Naive thymus-derived CD4-positive, alpha-beta T cell (primary cell): ENCODE data around the gene BCAS2. TPM values are rescaled to one million over a fixed set of nuclear protein-coding genes. Genes with fewer than 3 reads are reported as not detected.
"Not testable (repeated sequence)": the region's sequence is repeated elsewhere in the genome, so short reads cannot be mapped to it uniquely, and the experiment has no call there.

ENCODE experiments used
- ATAC-seq: fragments of 150-1000 bp; cut with Tn5 transposase; 2 replicates; pipeline ENCODE4 v1.10.0; 2021; ENCODE audit warnings: mild to moderate bottlenecking, moderate library complexity
- CTCF ChIA-PET: fragments of 350-600 bp; sonication (Branson Sonifier 250); formaldehyde crosslinking; loops from one replicate; lab custom pipeline; 2021; ENCODE audit warnings: antibody characterized with exemption; lab: Charles Lee
- POLR2A ChIA-PET: fragments of 350-600 bp; sonication (Branson Sonifier 250); formaldehyde crosslinking; loops from one replicate; lab custom pipeline; 2021; ENCODE audit warnings: antibody characterized with exemption, inconsistent platforms; lab: Charles Lee
- DNase-seq, 9 donors: peaks; one replicate each; pipeline versions ENCODE4 v3.0.0 to v3.0.0-alpha.2; 2020 to 2022; ENCODE audit warnings: mixed read lengths in 1 of 9
- H3K27ac ChIP-seq: one replicate; pipeline ENCODE4 v1.7.0; 2013; ENCODE audit warnings: mild to moderate bottlenecking, low read depth, low read length, moderate library complexity
- H3K27me3 ChIP-seq, 2 donors: one replicate each; pipeline ENCODE4 v1.7.0; 2013; ENCODE audit warnings: low read length in 2 of 2, mild to moderate bottlenecking in 2 of 2, moderate library complexity in 2 of 2; ENCODE audit not compliant: control insufficient read depth in 2 of 2, insufficient read depth in 2 of 2
- H3K36me3 ChIP-seq, 3 experiments: 1 replicate in 2 of 3; 2 replicates in 1 of 3; pipeline ENCODE4 v1.7.0; 2013; ENCODE audit warnings: low read length in 3 of 3, mild to moderate bottlenecking in 3 of 3, moderate library complexity in 1 of 3; ENCODE audit not compliant: insufficient read depth in 3 of 3, control insufficient read depth in 2 of 3
- H3K4me1 ChIP-seq, 2 donors: one replicate each; pipeline ENCODE4 v1.7.0; 2013; ENCODE audit warnings: low read length in 2 of 2, mild to moderate bottlenecking in 2 of 2, moderate library complexity in 1 of 2; ENCODE audit not compliant: control insufficient read depth in 2 of 2, insufficient read depth in 2 of 2
- H3K4me3 ChIP-seq: 2 replicates; pipeline ENCODE4 v1.7.0; 2013; ENCODE audit warnings: mild to moderate bottlenecking, low read length
- H3K9me3 ChIP-seq, 3 experiments: 1 replicate in 2 of 3; 2 replicates in 1 of 3; pipeline ENCODE4 v1.7.0; 2013; ENCODE audit warnings: low read length in 3 of 3; ENCODE audit not compliant: control insufficient read depth in 2 of 3
- H3K27ac Mint-ChIP-seq, 9 donors: one replicate each; pipeline ENCODE4 v1.8.0; 2020 to 2022; ENCODE audit warnings: mixed read lengths in 9 of 9, mild to moderate bottlenecking in 8 of 9, moderate library complexity in 5 of 9, inconsistent platforms in 2 of 9
- H3K27me3 Mint-ChIP-seq, 5 donors: one replicate each; pipeline ENCODE4 v1.8.0; 2021 to 2022; ENCODE audit warnings: mixed read lengths in 5 of 5, mild to moderate bottlenecking in 1 of 5
- H3K36me3 Mint-ChIP-seq, 5 donors: one replicate each; pipeline ENCODE4 v1.8.0; 2020 to 2022; ENCODE audit warnings: mixed read lengths in 5 of 5, mild to moderate bottlenecking in 3 of 5, inconsistent platforms in 1 of 5
- H3K4me1 Mint-ChIP-seq, 7 donors: one replicate each; pipeline ENCODE4 v1.8.0; 2020 to 2022; ENCODE audit warnings: mixed read lengths in 7 of 7, mild to moderate bottlenecking in 3 of 7, inconsistent platforms in 1 of 7
- H3K4me3 Mint-ChIP-seq, 10 donors: one replicate each; pipeline ENCODE4 v1.8.0; 2020 to 2022; ENCODE audit warnings: mild to moderate bottlenecking in 10 of 10, mixed read lengths in 10 of 10, moderate library complexity in 6 of 10, inconsistent platforms in 2 of 10
- H3K9me3 Mint-ChIP-seq, 11 donors: one replicate each; pipeline ENCODE4 v1.8.0; 2020 to 2022; ENCODE audit warnings: mixed read lengths in 11 of 11, mild to moderate bottlenecking in 4 of 11, inconsistent platforms in 1 of 11, moderate library complexity in 1 of 11
- intact Hi-C, 2 donors: fragments of 100-400 bp; cut with micrococcal nuclease; formaldehyde crosslinking; loops; one replicate each; pipeline ENCODE4 v1.15.1; 2023
- polyA plus RNA-seq, 2 donors: library from polyadenylated mRNA; unstranded; fragments of 300-500 nt; fragmentation: Illumina TruSeq; gene quantifications; one replicate each; pipeline ENCODE4 v1.2.3, GENCODE V29; 2021
- total RNA-seq, 6 experiments: library from RNA in 5 of 6; stranded (reverse) in 5 of 6; gene quantifications; 1 replicate in 5 of 6; 2 replicates in 1 of 6; pipeline ENCODE4 v1.2.3 and lab custom pipeline; 2021 to 2026

BCAS2 gene
- total and polyA plus RNA-seq, 7 experiments from 2014 or later = 32.3 to 111 (median 66.3) TPM

DNA sequence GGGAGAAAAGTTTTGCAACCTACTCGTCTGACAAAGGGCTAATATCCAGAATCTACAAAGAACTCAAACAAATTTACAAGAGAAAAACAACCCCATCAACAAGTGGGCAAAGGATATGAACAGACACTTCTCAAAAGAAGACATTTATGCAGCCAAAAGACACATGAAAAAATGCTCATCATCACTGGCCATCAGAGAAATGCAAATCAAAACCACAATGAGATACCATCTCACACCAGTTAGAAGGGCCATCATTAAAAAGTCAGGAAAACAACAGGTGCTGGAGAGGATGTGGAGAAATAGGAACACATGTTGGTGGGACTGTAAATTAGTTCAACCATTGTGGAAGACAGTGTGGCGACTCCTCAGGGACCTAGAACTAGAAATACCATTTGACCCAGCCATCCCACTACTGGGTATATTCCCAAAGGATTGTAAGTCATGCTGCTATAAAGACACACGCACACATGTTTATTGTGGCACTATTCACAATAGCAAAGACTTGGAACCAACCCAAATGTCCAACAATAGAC, 18.4 kb downstream of the BCAS2 start:
- H3K4me3 Mint-ChIP-seq, ATAC-seq, CTCF ChIA-PET, DNase-seq, H3K4me3 ChIP-seq, H3K4me1 ChIP-seq, intact Hi-C loops, H3K27me3 Mint-ChIP-seq, H3K4me1 Mint-ChIP-seq, H3K27ac Mint-ChIP-seq, H3K9me3 ChIP-seq, POLR2A ChIA-PET, H3K27ac ChIP-seq, H3K27me3 ChIP-seq: not testable (repeated sequence)
- H3K36me3 Mint-ChIP-seq = peaks cover 19 to 39% (median 37%) of the 10 kb centered on the region in 5 donors
- peaks cover 10 to 25% (median 17%) of the 10 kb centered on the region in 3 experiments for H3K36me3 ChIP-seq
- H3K9me3 Mint-ChIP-seq = peaks cover 0 to 12% (median 2%) of the 10 kb centered on the region in 11 donors

DNA sequence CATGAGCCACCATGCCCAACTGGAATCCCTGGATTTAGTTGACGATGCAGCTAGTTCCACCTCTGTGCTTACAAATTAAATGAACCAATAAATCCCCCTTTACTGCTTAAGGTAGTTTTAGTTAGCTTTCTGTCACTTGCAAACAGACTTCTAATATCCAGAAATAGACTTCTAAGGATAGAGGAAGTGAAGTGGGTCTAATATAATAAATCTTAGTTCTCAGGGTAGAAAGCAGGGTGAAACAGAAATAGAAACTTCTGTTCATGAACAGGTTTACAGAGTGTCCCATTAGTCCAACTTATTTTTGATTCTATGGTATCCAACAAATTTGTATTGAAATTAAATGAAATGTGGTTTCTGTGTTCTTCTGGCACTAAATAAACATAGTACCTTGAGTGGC, 20.1 kb downstream of the BCAS2 start:
- no peak overlapping the region for H3K4me3 Mint-ChIP-seq
- no peak overlapping the region for H3K27ac ChIP-seq
- H3K27me3 ChIP-seq = no peaks in the 10 kb centered on the region
- H3K4me1 Mint-ChIP-seq = peaks cover 0 to 3% (median 0%) of the 10 kb centered on the region in 7 donors
- no peak overlapping the region for H3K4me3 ChIP-seq
- H3K27ac Mint-ChIP-seq = no peak overlapping the region
- no peak for ATAC-seq
- peaks cover 0 to 12% (median 2%) of the 10 kb centered on the region in 11 donors for H3K9me3 Mint-ChIP-seq
- H3K4me1 ChIP-seq = no peaks in the 10 kb centered on the region
- CTCF ChIA-PET = interaction anchor here (1.1 kb wide), 1 partner anchor 214 kb away, joined by 3 read pairs; no protein-coding TSS in a partner anchor
- peaks cover 0 to 10% (median 5%) of the 10 kb centered on the region in 3 experiments for H3K36me3 ChIP-seq
- POLR2A ChIA-PET = no interaction called here
- H3K36me3 Mint-ChIP-seq = peaks cover 15 to 24% (median 24%) of the 10 kb centered on the region in 5 donors
- H3K9me3 ChIP-seq = no peaks in the 10 kb centered on the region
- no peak for DNase-seq
- no peaks in the 10 kb centered on the region for H3K27me3 Mint-ChIP-seq
- intact Hi-C loops = no loop called here

DNA sequence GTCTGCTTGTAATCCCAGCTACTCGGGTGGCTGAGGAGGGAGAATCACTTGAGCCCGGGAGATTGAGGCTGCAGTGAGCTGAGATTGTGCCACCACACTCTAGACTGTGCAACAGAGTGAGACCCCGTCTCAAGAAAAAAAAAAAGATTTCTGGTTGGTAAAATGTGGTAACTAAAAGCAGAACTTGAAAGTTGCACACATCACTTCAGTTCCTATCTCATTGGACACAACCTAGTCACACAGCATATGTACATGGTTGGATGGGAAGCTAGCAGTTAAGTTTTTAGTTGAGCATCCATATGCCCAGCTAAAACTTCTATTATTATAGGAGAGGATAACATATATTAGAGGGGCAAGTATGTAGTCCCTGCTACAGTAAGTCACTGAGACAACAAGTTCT, 22.1 kb downstream of the BCAS2 start:
- H3K36me3 ChIP-seq = no peaks in the 10 kb centered on the region
- intact Hi-C loops = loop anchor here (5.0 kb wide), 2 partner anchors 582 to 1417 kb away; partner anchors contain the start of gene OLFML3 (in 1 of the 2)
- no peak overlapping the region for H3K27ac Mint-ChIP-seq
- ChIA-PET CTCF (interaction anchor here (0.7 to 1.1 kb wide), 2 partner anchors 8 to 1416 kb away, joined by 4 read pairs; no protein-coding TSS in a partner anchor), POLR2A (interaction anchor here (1.2 kb wide), 1 partner anchor 8 kb away, joined by 5 read pairs; no protein-coding TSS in a partner anchor)
- no peaks in the 10 kb centered on the region for H3K9me3 ChIP-seq
- H3K4me3 Mint-ChIP-seq = no peak overlapping the region
- H3K9me3 Mint-ChIP-seq = peaks cover 0 to 2% (median 0%) of the 10 kb centered on the region in 11 donors
- H3K4me1 ChIP-seq = no peaks in the 10 kb centered on the region
- no peak overlapping the region for H3K4me3 ChIP-seq
- no peaks in the 10 kb centered on the region for H3K27me3 ChIP-seq
- DNase-seq (no peak), ATAC-seq (peak; percentile 37)
- H3K36me3 Mint-ChIP-seq = peaks cover 0 to 11% (median 4%) of the 10 kb centered on the region in 5 donors
- H3K27ac ChIP-seq = no peak overlapping the region
- peaks cover 0 to 3% (median 0%) of the 10 kb centered on the region in 7 donors for H3K4me1 Mint-ChIP-seq
- H3K27me3 Mint-ChIP-seq = no peaks in the 10 kb centered on the region

DNA sequence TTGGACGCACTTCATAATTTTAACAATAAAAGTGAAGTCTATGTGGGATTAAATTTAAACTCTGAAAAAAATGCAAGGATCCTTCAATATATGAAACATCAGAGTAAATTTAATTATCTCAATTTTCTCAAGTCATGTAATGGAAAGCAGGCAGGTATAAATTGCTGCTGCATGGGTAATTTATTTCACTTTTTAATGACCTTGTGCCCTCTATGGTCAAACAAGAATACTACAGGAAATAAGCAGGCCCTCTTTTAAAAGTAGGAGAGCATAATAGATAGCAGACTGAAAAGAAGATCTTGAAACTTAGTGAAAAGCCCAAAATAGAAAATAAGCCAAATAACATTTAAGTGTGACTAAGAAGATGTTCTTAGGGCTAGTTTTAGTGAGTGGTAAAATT, 22.9 kb downstream of the BCAS2 start:
- H3K27ac Mint-ChIP-seq = no peak overlapping the region

DNA sequence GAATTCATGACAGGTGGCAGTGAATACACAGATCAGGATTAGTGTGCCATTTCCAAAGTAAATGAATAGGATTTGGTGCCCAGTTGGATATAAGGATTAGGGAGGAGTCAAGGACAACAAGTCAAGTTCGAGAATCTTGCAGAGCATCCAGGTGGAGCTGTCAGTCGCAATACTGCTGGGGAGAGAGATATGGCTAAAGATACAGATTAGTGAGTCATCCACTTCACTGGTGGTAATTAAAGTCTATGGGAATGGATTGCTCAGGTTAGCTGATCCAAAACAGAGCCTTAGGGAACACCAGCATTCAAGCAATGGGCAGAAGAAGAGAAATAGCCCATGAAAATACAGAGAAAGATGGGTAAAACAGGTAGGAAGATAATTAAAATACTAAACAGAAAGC, 26.8 kb downstream of the BCAS2 start:
- no peaks in the 10 kb centered on the region for H3K4me1 ChIP-seq
- ChIA-PET POLR2A (no interaction called here), CTCF (interaction anchor here (0.6 kb wide), 1 partner anchor 536 kb away, joined by 3 read pairs; no protein-coding TSS in a partner anchor)
- peaks cover 0 to 3% (median 0%) of the 10 kb centered on the region in 7 donors for H3K4me1 Mint-ChIP-seq
- H3K9me3 ChIP-seq = no peaks in the 10 kb centered on the region
- H3K36me3 ChIP-seq = no peaks in the 10 kb centered on the region
- ATAC-seq (no peak), DNase-seq (no peak)
- H3K27ac Mint-ChIP-seq = no peak overlapping the region
- H3K4me3 Mint-ChIP-seq = no peak overlapping the region
- H3K9me3 Mint-ChIP-seq = no peaks in the 10 kb centered on the region
- intact Hi-C loops = no loop called here
- H3K4me3 ChIP-seq = no peak overlapping the region
- peaks cover 0 to 3% (median 0%) of the 10 kb centered on the region in 5 donors for H3K27me3 Mint-ChIP-seq
- H3K36me3 Mint-ChIP-seq = no peaks in the 10 kb centered on the region
- H3K27ac ChIP-seq = no peak overlapping the region
- no peaks in the 10 kb centered on the region for H3K27me3 ChIP-seq

More for the DNA sequence above, 22.9 kb downstream of the BCAS2 start:
- DNase-seq = peak in 4 of 9 donors; percentile 16 to 39 (median 25)
- no peaks in the 10 kb centered on the region for H3K4me1 ChIP-seq
- no peaks in the 10 kb centered on the region for H3K9me3 ChIP-seq
- H3K36me3 ChIP-seq = no peaks in the 10 kb centered on the region
- Mint-ChIP-seq H3K9me3 (peaks cover 0 to 2% (median 0%) of the 10 kb centered on the region in 11 donors), H3K27me3 (no peaks in the 10 kb centered on the region), H3K4me3 (no peak overlapping the region), H3K36me3 (peaks cover 0 to 10% (median 0%) of the 10 kb centered on the region in 5 donors), H3K4me1 (peaks cover 0 to 3% (median 0%) of the 10 kb centered on the region in 7 donors)
- no peak overlapping the region for H3K27ac ChIP-seq
- ChIA-PET POLR2A (interaction anchor here (1.2 kb wide), 1 partner anchor 9 kb away, joined by 5 read pairs; no protein-coding TSS in a partner anchor), CTCF (no interaction called here)
- H3K4me3 ChIP-seq = no peak overlapping the region
- no peak for ATAC-seq
- no peaks in the 10 kb centered on the region for H3K27me3 ChIP-seq
- intact Hi-C loops = loop anchor here (1.0 to 5.0 kb wide), 4 partner anchors 212 to 1416 kb away; partner anchors contain the start of gene OLFML3 (in 1 of the 2)

DNA sequence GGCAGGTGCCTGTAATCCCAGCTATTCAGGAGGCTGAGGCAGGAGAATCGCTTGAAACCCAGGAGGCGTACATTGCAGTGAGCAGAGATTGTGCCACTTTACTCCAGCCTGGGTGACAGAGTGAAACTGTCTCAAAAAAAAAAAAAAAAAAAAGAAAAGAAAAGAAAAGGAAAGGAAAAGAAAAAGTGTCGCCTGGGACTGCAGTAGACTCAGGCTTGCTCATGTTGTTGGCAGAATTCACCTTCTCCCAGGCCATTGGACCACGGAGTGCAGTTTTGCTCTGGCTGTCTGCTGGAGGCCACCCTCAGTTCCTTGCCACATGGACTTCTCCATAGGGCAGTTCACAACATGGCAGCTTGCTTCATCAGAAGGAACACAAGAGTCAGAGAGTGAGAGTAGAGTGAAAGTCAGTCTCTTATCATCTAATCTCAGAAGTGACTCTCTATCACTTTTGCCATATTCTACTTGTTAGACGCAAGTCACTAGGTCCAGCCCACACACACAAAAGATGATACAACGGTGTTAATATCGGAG, 29.2 kb downstream of the BCAS2 start:
- Mint-ChIP-seq H3K9me3 (no peaks in the 10 kb centered on the region), H3K27ac (no peak overlapping the region), H3K36me3 (no peaks in the 10 kb centered on the region), H3K4me3 (no peak overlapping the region), H3K4me1 (no peaks in the 10 kb centered on the region), H3K27me3 (peaks cover 0 to 3% (median 0%) of the 10 kb centered on the region in 5 donors)
- CTCF ChIA-PET = interaction anchor here (0.6 kb wide), 1 partner anchor 18 kb away, joined by 3 read pairs; no protein-coding TSS in a partner anchor
- Histone ChIP-seq H3K36me3 (no peaks in the 10 kb centered on the region), H3K9me3 (no peaks in the 10 kb centered on the region), H3K4me1 (no peaks in the 10 kb centered on the region), H3K4me3 (no peak overlapping the region), H3K27me3 (no peaks in the 10 kb centered on the region), H3K27ac (no peak overlapping the region)
- ATAC-seq = no peak
- POLR2A ChIA-PET = interaction anchor here (0.7 kb wide), 1 partner anchor 92 kb away, joined by 3 read pairs; no protein-coding TSS in a partner anchor
- DNase-seq = no peak
- intact Hi-C loops = no loop called here
